Trophoblast cell (in vitro differentiated cells and primary cell): ENCODE data around the gene NLRC5.
"Not testable (repeated sequence)": the region's sequence is repeated elsewhere in the genome, so short reads cannot be mapped to it uniquely, and the experiment has no call there.

Source experiments
- DNase-seq, 2 donors: peaks; one replicate each; pipeline ENCODE4 v3.0.0-alpha.2; 2016
- H2AFZ ChIP-seq: 2 replicates; pipeline ENCODE4 v1.6.1; 2013; ENCODE audit warnings: low read length, moderate library complexity, mild to moderate bottlenecking; ENCODE audit not compliant: insufficient read depth, poor library complexity
- H2AK5ac ChIP-seq: 2 replicates; pipeline ENCODE4 v1.6.1; 2013; ENCODE audit warnings: mild to moderate bottlenecking, low read length
- H2BK120ac ChIP-seq: 2 replicates; pipeline ENCODE4 v1.6.1; 2013; ENCODE audit warnings: low read length, mild to moderate bottlenecking, moderate library complexity; ENCODE audit not compliant: insufficient read depth, poor library complexity
- H2BK12ac ChIP-seq: 2 replicates; pipeline ENCODE4 v1.6.1; 2013; ENCODE audit warnings: mild to moderate bottlenecking, low read length, moderate library complexity
- H2BK5ac ChIP-seq: 2 replicates; pipeline ENCODE4 v1.6.1; 2013; ENCODE audit warnings: low read length, low read depth, moderate library complexity, mild to moderate bottlenecking; ENCODE audit not compliant: poor library complexity
- H3K14ac ChIP-seq: 2 replicates; pipeline ENCODE4 v1.6.1; 2013; ENCODE audit warnings: mild to moderate bottlenecking, low read length
- H3K18ac ChIP-seq: 2 replicates; pipeline ENCODE4 v1.6.1; 2013; ENCODE audit warnings: mild to moderate bottlenecking, low read length
- H3K23ac ChIP-seq: 2 replicates; pipeline ENCODE4 v1.6.1; 2013; ENCODE audit warnings: low read length
- H3K27ac ChIP-seq: 2 replicates; pipeline ENCODE4 v1.5.1; 2013; ENCODE audit warnings: low read depth, mild to moderate bottlenecking, inconsistent platforms, low read length, moderate library complexity
- H3K27me3 ChIP-seq: 2 replicates; pipeline ENCODE4 v1.6.1; 2013; ENCODE audit warnings: inconsistent platforms, mild to moderate bottlenecking, low read length, moderate library complexity; ENCODE audit not compliant: insufficient read depth
- H3K36me3 ChIP-seq, 2 experiments: 1 replicate in 1 of 2; 2 replicates in 1 of 2; pipeline ENCODE4 v1.6.1; 2013; ENCODE audit warnings: low read length in 2 of 2, mild to moderate bottlenecking in 2 of 2, moderate library complexity in 1 of 2; ENCODE audit not compliant: insufficient read depth in 2 of 2, control insufficient read depth in 1 of 2
- H3K4ac ChIP-seq: 2 replicates; pipeline ENCODE4 v1.6.1; 2013; ENCODE audit warnings: low read depth, mild to moderate bottlenecking, low read length, moderate library complexity
- H3K4me1 ChIP-seq, 2 experiments: 1 replicate in 1 of 2; 2 replicates in 1 of 2; pipeline ENCODE4 v1.6.1; 2013; ENCODE audit warnings: low read length in 2 of 2, mild to moderate bottlenecking in 2 of 2, moderate library complexity in 1 of 2; ENCODE audit not compliant: insufficient read depth in 2 of 2, control insufficient read depth in 1 of 2
- H3K4me2 ChIP-seq: 2 replicates; pipeline ENCODE4 v1.6.1; 2013; ENCODE audit warnings: inconsistent platforms, mild to moderate bottlenecking, low read length, moderate library complexity
- H3K4me3 ChIP-seq: 2 replicates; pipeline ENCODE4 v1.5.1; 2013; ENCODE audit warnings: mild to moderate bottlenecking, low read depth, low read length, inconsistent platforms
- H3K79me1 ChIP-seq: one replicate; pipeline ENCODE4 v1.6.1; 2013; ENCODE audit warnings: low read length
- H3K79me2 ChIP-seq: 2 replicates; pipeline ENCODE4 v1.6.1; 2013; ENCODE audit warnings: low read length, mild to moderate bottlenecking; ENCODE audit not compliant: control insufficient read depth, insufficient read depth, poor library complexity
- H3K9ac ChIP-seq: 2 replicates; pipeline ENCODE4 v1.6.1; 2013; ENCODE audit warnings: mild to moderate bottlenecking, low read length
- H3K9me3 ChIP-seq: 2 replicates; pipeline ENCODE4 v1.6.1; 2013; ENCODE audit warnings: low read depth, mild to moderate bottlenecking, control low read depth, inconsistent platforms, low read length; ENCODE audit not compliant: insufficient read depth
- H4K12ac ChIP-seq: 2 replicates; pipeline ENCODE4 v1.6.1; 2013; ENCODE audit warnings: low read depth, mild to moderate bottlenecking, low read length, moderate library complexity
- H4K8ac ChIP-seq: 2 replicates; pipeline ENCODE4 v1.6.1; 2013; ENCODE audit warnings: low read depth, mild to moderate bottlenecking, low read length, moderate library complexity
- H4K91ac ChIP-seq: one replicate; pipeline ENCODE4 v1.6.1; 2013; ENCODE audit warnings: low read depth, mild to moderate bottlenecking, low read length, moderate library complexity
- WGBS: extraction: QIAGEN DNeasy Blood & Tissue Kit; methylation state at CpG from one replicate; pipeline ENCODE4 v1.1.7; 2013; ENCODE audit warnings: missing lambda C conversion rate; ENCODE audit not compliant: insufficient read length, insufficient coverage; ENCODE audit errors: extremely low coverage; 5-methylcytosine and 5-hydroxymethylcytosine counted together

Gene NLRC5

GRCh38 chr16:57098188-57098841 is 109.0 kb downstream of the NLRC5 start:
- Histone ChIP-seq H3K79me2 (no peaks in the 10 kb centered on the region), H4K8ac (no peak overlapping the region), H2BK5ac (no peak overlapping the region), H2BK12ac (no peak overlapping the region), H3K14ac (no peak overlapping the region), H3K36me3 (peaks cover 3 to 6% of the 10 kb centered on the region in 2 experiments), H4K91ac (no peak overlapping the region), H2BK120ac (no peak overlapping the region), H3K4me3 (no peak overlapping the region), H3K9ac (no peak overlapping the region), H3K18ac (no peak overlapping the region), H3K27ac (no peak overlapping the region), H3K9me3 (no peaks in the 10 kb centered on the region), H3K79me1 (peaks cover 1% of the 10 kb centered on the region), H3K27me3 (no peaks in the 10 kb centered on the region), H2AK5ac (no peak overlapping the region), H3K23ac (no peak overlapping the region), H2AFZ (no peak overlapping the region), H3K4me2 (no peak overlapping the region), H4K12ac (no peak overlapping the region), H3K4me1 (peaks cover 9 to 11% of the 10 kb centered on the region in 2 experiments), H3K4ac (no peak overlapping the region)
- no peak for DNase-seq
- WGBS: no CpG with 5 or more reads among the region's 14 CpGs

- H2AK5ac ChIP-seq, H3K27me3 ChIP-seq, H3K9ac ChIP-seq, H2BK5ac ChIP-seq, H3K79me1 ChIP-seq, H3K4me3 ChIP-seq, H4K12ac ChIP-seq, H3K18ac ChIP-seq, DNase-seq, H2BK12ac ChIP-seq, H3K36me3 ChIP-seq, H2BK120ac ChIP-seq, H3K79me2 ChIP-seq, H4K8ac ChIP-seq, H3K4me1 ChIP-seq, H3K4me2 ChIP-seq, H4K91ac ChIP-seq, H3K9me3 ChIP-seq, H3K23ac ChIP-seq, H3K4ac ChIP-seq, H2AFZ ChIP-seq, H3K27ac ChIP-seq, H3K14ac ChIP-seq: not testable (repeated sequence)
- no CpG with 5 or more reads among the region's 6 CpGs for WGBS
These were observed 110.6 kb downstream of the NLRC5 start for GRCh38 chr16:57099965-57100364.

- no CpG with 5 or more reads among the region's 1 CpG for WGBS
- no peak for DNase-seq
- H3K23ac ChIP-seq: no peak overlapping the region
These were observed 111.1 kb downstream of the NLRC5 start for GRCh38 chr16:57100445-57100844.

GRCh38 chr16:57102888-57103851 is 113.8 kb downstream of the NLRC5 start:
- Histone ChIP-seq H3K9ac (no peak overlapping the region), H4K12ac (no peak overlapping the region), H2AFZ (no peak overlapping the region), H3K18ac (no peak overlapping the region), H3K4ac (no peak overlapping the region), H3K9me3 (peaks cover 3% of the 10 kb centered on the region), H3K4me1 (peaks cover 2% of the 10 kb centered on the region in 2 experiments), H4K8ac (no peak overlapping the region), H3K4me3 (no peak overlapping the region), H3K79me2 (no peaks in the 10 kb centered on the region), H2AK5ac (no peak overlapping the region), H4K91ac (no peak overlapping the region), H3K23ac (no peak overlapping the region), H2BK5ac (no peak overlapping the region), H3K4me2 (no peak overlapping the region), H3K36me3 (peaks cover 1 to 2% of the 10 kb centered on the region in 2 experiments), H3K14ac (no peak overlapping the region), H3K27ac (no peak overlapping the region), H3K27me3 (no peaks in the 10 kb centered on the region), H2BK12ac (no peak overlapping the region), H2BK120ac (no peak overlapping the region), H3K79me1 (no peaks in the 10 kb centered on the region)
- 100% methylated on average over 1 of the region's 16 CpGs for WGBS
- DNase-seq: no peak

More at GRCh38 chr16:57100445-57100844, 111.1 kb downstream of the NLRC5 start:
- no peak overlapping the region for H3K14ac ChIP-seq
- no peak overlapping the region for H2AK5ac ChIP-seq
- H3K4me1 ChIP-seq: peaks cover 2 to 3% of the 10 kb centered on the region in 2 experiments
- H3K4me3 ChIP-seq: no peak overlapping the region
- H3K9me3 ChIP-seq: no peaks in the 10 kb centered on the region
- no peak overlapping the region for H2BK12ac ChIP-seq
- peaks cover 3 to 4% of the 10 kb centered on the region in 2 experiments for H3K36me3 ChIP-seq
- H4K91ac ChIP-seq: no peak overlapping the region
- no peak overlapping the region for H4K12ac ChIP-seq
- no peak overlapping the region for H3K4me2 ChIP-seq
- no peak overlapping the region for H2AFZ ChIP-seq
- H3K27ac ChIP-seq: no peak overlapping the region
- no peak overlapping the region for H3K18ac ChIP-seq
- H2BK5ac ChIP-seq: no peak overlapping the region
- H3K79me2 ChIP-seq: no peaks in the 10 kb centered on the region
- no peaks in the 10 kb centered on the region for H3K79me1 ChIP-seq
- H2BK120ac ChIP-seq: no peak overlapping the region
- no peak overlapping the region for H3K4ac ChIP-seq
- no peak overlapping the region for H4K8ac ChIP-seq
- H3K9ac ChIP-seq: no peak overlapping the region
- H3K27me3 ChIP-seq: no peaks in the 10 kb centered on the region
